Measurements from ENCODE around the gene WHAMM.

DNA sequence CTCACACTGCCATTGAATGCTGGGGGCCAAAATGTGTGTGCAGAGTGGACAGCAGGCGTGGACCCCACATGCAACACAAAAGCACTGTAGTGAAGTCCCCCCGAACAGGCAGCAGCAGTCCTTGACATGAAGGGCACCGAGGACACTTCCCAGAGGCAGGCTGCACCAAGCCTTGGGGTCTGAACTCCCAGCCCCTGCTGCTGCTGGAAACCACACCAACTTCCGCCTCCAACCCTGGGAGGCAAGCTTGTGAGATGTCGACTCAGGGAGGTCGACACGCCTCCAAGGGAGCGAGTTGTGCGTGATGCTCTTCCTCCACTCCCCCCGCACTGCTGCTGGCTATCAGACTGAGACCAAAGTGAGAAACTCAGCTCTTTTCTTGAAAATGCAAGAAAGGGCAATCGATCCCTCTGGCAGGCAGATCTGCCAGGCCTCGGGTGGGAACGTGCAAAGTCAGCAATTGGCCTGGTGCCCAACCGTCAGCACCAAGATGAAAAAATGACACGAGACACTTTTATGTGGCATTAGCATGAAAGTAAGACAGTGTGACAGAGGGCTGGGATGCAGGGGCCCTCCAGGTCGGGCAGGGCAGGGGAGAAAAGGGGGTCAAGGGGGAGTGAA, 43.6 kb downstream of the WHAMM start:
- TF ChIP-seq GATA2 (IDR thresholded peaks at IDR 0.05; ENCODE audit: low read depth, low read length) (no peak), GATA3 (IDR thresholded peaks at IDR 0.05; ENCODE audit: low read depth, low read length) (no peak)
